ENCODE measurements around the gene OSBPL5.

- no peak for TF ChIP-seq CTCF (conservative IDR thresholded peaks at IDR 0.05; ENCODE audit: low read depth, low read length)
- no peak for TF ChIP-seq EZH2phosphoT487 (IDR thresholded peaks at IDR 0.05; ENCODE audit: borderline replicate concordance, low read length)
- no peak for TF ChIP-seq EZH2 (IDR thresholded peaks at IDR 0.05; ENCODE audit: low read length, unreplicated experiment)
Measured at GRCh38 chr11:3091081-3091845, 73.8 kb downstream of the OSBPL5 start.
